ENCODE results near the gene QSOX1. TPM values are rescaled to one million over a fixed set of nuclear protein-coding genes. Genes with fewer than 3 reads are reported as not detected.

The QSOX1 gene
- total RNA-seq, 1 experiment from 2014 or later = 192 TPM

DNA sequence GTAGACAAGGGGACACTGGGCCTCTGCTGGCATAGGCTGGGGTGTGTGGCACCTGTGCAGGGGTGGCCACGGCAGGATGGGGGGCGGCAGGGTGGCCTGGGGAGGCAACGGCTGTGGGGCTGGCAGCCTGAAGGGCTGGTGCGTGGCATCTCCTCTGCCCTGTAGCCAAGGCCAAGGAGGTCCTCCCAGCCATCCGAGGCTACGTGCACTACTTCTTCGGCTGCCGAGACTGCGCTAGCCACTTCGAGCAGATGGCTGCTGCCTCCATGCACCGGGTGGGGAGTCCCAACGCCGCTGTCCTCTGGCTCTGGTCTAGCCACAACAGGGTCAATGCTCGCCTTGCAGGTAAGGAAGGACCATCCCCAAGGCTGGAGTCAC is 39.4 kb downstream of the QSOX1 start:
- H3K36me3 ChIP-seq (ENCODE audit: low read depth, low read length) = peaks cover 39% of the 10 kb centered on the region; the same call in 1 of the 2 replicates
- no peak for DNase-seq
- intact Hi-C loops (cut with micrococcal nuclease) = no loop called here
- H3K9me2 ChIP-seq (replicated peaks; ENCODE audit: low read length) = no peaks in the 10 kb centered on the region
- H3K9me3 ChIP-seq (ENCODE audit: low read length) = no peaks in the 10 kb centered on the region
- POLR2A ChIA-PET (ENCODE audit: unreplicated experiment) = no interaction called here
- no peaks in the 10 kb centered on the region for H3F3A ChIP-seq (ENCODE audit: low read length, unreplicated experiment)
- H3K27me3 ChIP-seq (ENCODE audit: low read length) = no peaks in the 10 kb centered on the region
- no TSS peak for BruUV-seq (replicated peaks)
- H3K79me2 ChIP-seq (ENCODE audit: low read length) = no peaks in the 10 kb centered on the region
- H3K4me2 ChIP-seq (ENCODE audit: low read length) = no peak overlapping the region
- H3K9ac ChIP-seq (ENCODE audit: low read length) = no peak overlapping the region
- H2AFZ ChIP-seq (ENCODE audit: low read length) = no peak overlapping the region
- no peaks in the 10 kb centered on the region for H3K4me1 ChIP-seq (ENCODE audit: insufficient read depth, low read length)
- H3K4me3 ChIP-seq (ENCODE audit: low read length) = no peak overlapping the region
- no peaks in the 10 kb centered on the region for H4K20me1 ChIP-seq (ENCODE audit: low read length)
- TF ChIP-seq EZH2phosphoT487 (IDR thresholded peaks at IDR 0.05; ENCODE audit: borderline replicate concordance, low read length) (no peak), EZH2 (IDR thresholded peaks at IDR 0.05; ENCODE audit: low read length, unreplicated experiment) (no peak)
- TF ChIP-seq, protein P1, sequence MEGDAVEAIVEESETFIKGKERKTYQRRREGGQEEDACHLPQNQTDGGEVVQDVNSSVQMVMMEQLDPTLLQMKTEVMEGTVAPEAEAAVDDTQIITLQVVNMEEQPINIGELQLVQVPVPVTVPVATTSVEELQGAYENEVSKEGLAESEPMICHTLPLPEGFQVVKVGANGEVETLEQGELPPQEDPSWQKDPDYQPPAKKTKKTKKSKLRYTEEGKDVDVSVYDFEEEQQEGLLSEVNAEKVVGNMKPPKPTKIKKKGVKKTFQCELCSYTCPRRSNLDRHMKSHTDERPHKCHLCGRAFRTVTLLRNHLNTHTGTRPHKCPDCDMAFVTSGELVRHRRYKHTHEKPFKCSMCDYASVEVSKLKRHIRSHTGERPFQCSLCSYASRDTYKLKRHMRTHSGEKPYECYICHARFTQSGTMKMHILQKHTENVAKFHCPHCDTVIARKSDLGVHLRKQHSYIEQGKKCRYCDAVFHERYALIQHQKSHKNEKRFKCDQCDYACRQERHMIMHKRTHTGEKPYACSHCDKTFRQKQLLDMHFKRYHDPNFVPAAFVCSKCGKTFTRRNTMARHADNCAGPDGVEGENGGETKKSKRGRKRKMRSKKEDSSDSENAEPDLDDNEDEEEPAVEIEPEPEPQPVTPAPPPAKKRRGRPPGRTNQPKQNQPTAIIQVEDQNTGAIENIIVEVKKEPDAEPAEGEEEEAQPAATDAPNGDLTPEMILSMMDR (conservative IDR thresholded peaks at IDR 0.05; ENCODE audit: low read depth, low read length) = no peak
- no peak for ATAC-seq
- CTCF ChIA-PET = no interaction called here
- no peak overlapping the region for H3K27ac ChIP-seq (ENCODE audit: low read length)

DNA sequence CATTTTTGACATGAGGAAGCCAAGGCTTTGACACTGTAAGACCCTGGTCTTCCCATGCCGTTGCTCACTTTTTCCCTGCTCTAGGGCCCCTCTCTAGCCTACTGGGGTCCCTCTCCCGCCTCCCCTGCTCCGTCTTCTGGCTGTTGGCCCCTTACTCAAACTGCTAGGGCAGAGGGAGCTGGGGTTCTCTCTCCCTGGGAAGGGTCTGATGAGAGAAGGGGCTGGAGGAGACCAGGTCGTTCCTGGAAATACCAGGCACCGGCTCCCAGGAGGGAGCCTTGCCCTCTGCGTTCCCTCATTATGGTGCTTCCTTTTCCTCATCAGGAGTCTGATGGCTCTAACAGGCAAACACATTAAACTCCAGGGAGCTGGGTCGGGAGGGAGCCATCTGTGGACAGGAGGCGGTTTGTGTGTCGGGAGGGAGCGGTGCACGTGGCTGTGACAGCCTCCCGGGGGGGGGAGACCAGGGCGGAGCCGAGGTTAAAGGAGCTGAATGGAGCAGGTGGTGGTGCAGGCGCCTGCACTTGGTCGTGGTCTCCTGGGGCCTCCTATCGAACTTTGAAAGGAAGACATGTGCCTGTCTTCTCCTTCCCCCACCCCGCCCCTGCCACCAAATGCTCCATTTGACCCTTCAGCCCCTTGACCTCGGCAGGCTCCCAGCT is 40.0 kb downstream of the QSOX1 start:
- no peak overlapping the region for H3K9ac ChIP-seq (ENCODE audit: low read length)
- ChIA-PET POLR2A (ENCODE audit: unreplicated experiment) (no interaction called here), CTCF (no interaction called here)
- H3K36me3 ChIP-seq (ENCODE audit: low read depth, low read length) = peaks cover 36% of the 10 kb centered on the region; the same call in 1 of the 2 replicates
- TF ChIP-seq EZH2 (IDR thresholded peaks at IDR 0.05; ENCODE audit: low read length, unreplicated experiment) (no peak), EZH2phosphoT487 (IDR thresholded peaks at IDR 0.05; ENCODE audit: borderline replicate concordance, low read length) (no peak)
- TF ChIP-seq, protein P1 (conservative IDR thresholded peaks at IDR 0.05; ENCODE audit: low read depth, low read length) = no peak
- no peak overlapping the region for H3K4me3 ChIP-seq (ENCODE audit: low read length)
- H3K4me2 ChIP-seq (ENCODE audit: low read length) = no peak overlapping the region
- H3K27ac ChIP-seq (ENCODE audit: low read length) = no peak overlapping the region
- H3K4me1 ChIP-seq (ENCODE audit: insufficient read depth, low read length) = no peaks in the 10 kb centered on the region
- ATAC-seq (no peak), DNase-seq (no peak)
- BruUV-seq (replicated peaks) = no TSS peak
- H3K9me3 ChIP-seq (ENCODE audit: low read length) = no peaks in the 10 kb centered on the region
- intact Hi-C loops (cut with micrococcal nuclease) = no loop called here
- H3F3A ChIP-seq (ENCODE audit: low read length, unreplicated experiment) = no peaks in the 10 kb centered on the region
- no peaks in the 10 kb centered on the region for H3K79me2 ChIP-seq (ENCODE audit: low read length)
- H3K27me3 ChIP-seq (ENCODE audit: low read length) = no peaks in the 10 kb centered on the region
- H3K9me2 ChIP-seq (replicated peaks; ENCODE audit: low read length) = no peaks in the 10 kb centered on the region
- no peak overlapping the region for H2AFZ ChIP-seq (ENCODE audit: low read length)
- no peaks in the 10 kb centered on the region for H4K20me1 ChIP-seq (ENCODE audit: low read length)

DNA sequence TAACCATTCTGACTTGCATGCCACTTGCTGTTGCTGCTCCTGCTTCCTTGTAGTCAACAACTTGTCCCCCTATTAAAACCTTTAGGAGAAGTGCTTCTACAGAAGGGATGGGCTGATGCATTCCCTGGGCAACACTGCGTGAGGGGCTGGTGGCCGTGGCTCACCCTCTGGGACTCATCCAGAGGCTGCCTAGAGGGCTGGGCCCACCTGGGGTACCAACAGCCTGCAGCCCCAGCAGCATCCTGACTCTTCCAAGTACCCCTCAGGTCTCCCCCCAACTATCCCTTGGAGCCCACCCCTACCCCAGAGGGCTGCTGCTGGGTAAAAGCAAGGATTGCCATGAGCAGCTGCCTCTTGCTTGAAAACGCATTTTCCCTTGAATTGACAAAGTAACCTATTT is 40.7 kb downstream of the QSOX1 start:
- no peaks in the 10 kb centered on the region for H3K9me3 ChIP-seq (ENCODE audit: low read length)
- no peak for DNase-seq
- ChIA-PET CTCF (no interaction called here), POLR2A (ENCODE audit: unreplicated experiment) (no interaction called here)
- H3K4me1 ChIP-seq (ENCODE audit: insufficient read depth, low read length) = no peaks in the 10 kb centered on the region
- H3K9ac ChIP-seq (ENCODE audit: low read length) = no peak overlapping the region
- H3K27ac ChIP-seq (ENCODE audit: low read length) = no peak overlapping the region
- peaks cover 30% of the 10 kb centered on the region; the same call in 1 of the 2 replicates for H3K36me3 ChIP-seq (ENCODE audit: low read depth, low read length)
- no peaks in the 10 kb centered on the region for H3K9me2 ChIP-seq (replicated peaks; ENCODE audit: low read length)
- H3K27me3 ChIP-seq (ENCODE audit: low read length) = no peaks in the 10 kb centered on the region
- TF ChIP-seq EZH2 (IDR thresholded peaks at IDR 0.05; ENCODE audit: low read length, unreplicated experiment) (no peak), EZH2phosphoT487 (IDR thresholded peaks at IDR 0.05; ENCODE audit: borderline replicate concordance, low read length) (no peak)
- TF ChIP-seq, protein P1 (conservative IDR thresholded peaks at IDR 0.05; ENCODE audit: low read depth, low read length) = no peak
- no peaks in the 10 kb centered on the region for H4K20me1 ChIP-seq (ENCODE audit: low read length)
- ATAC-seq = no peak
- intact Hi-C loops (cut with micrococcal nuclease) = no loop called here
- H3K4me3 ChIP-seq (ENCODE audit: low read length) = no peak overlapping the region
- H3K79me2 ChIP-seq (ENCODE audit: low read length) = no peaks in the 10 kb centered on the region
- no peak overlapping the region for H3K4me2 ChIP-seq (ENCODE audit: low read length)
- no peaks in the 10 kb centered on the region for H3F3A ChIP-seq (ENCODE audit: low read length, unreplicated experiment)
- BruUV-seq (replicated peaks) = no TSS peak
- H2AFZ ChIP-seq (ENCODE audit: low read length) = no peak overlapping the region

Data from PC-3 (cell line).